K562 (cell line): ENCODE measurements around the gene PAF1. TPM values are rescaled to one million over a fixed set of nuclear protein-coding genes. Genes with fewer than 3 reads are reported as not detected.

Source experiments
- ASH1L ChIP-seq: fragments of 450-650 bp; IDR thresholded peaks from 2 replicates; pipeline ENCODE4 v1.6.1; 2018; ENCODE audit warnings: borderline replicate concordance, mild to moderate bottlenecking, low read depth; ENCODE audit not compliant: partially characterized antibody
- E2F3 ChIP-seq: fragments of 250-450 bp; sonication (Bioruptor Pico); IDR thresholded peaks from 2 replicates; pipeline ENCODE4 v1.4.0; 2020; ENCODE audit warnings: mild to moderate bottlenecking
- EP400 ChIP-seq: fragments of 450-650 bp; IDR thresholded peaks from 2 replicates; pipeline ENCODE4 v1.6.1; 2017; ENCODE audit warnings: antibody characterized with exemption, mild to moderate bottlenecking, moderate library complexity
- FOXK2 ChIP-seq, 2 experiments: fragments of 450-650 bp; IDR thresholded peaks in 1 of 2; conservative IDR thresholded peaks in 1 of 2; 2 replicates each; pipeline ENCODE4 v1.6.1; 2016; ENCODE audit warnings: low read depth in 2 of 2, mild to moderate bottlenecking in 1 of 2
- GABPA ChIP-seq: fragments of 200-800 bp; sonication (Bioruptor generic); conservative IDR thresholded peaks from 2 replicates; pipeline ENCODE4 v1.6.1; 2016; ENCODE audit warnings: low read depth, missing genetic modification characterization, missing compliant biosample characterization
- HMG20A ChIP-seq: fragments of 450-650 bp; formaldehyde crosslinking; conservative IDR thresholded peaks from 2 replicates; pipeline ENCODE4 v1.4.0; 2020; ENCODE audit warnings: mild to moderate bottlenecking, mixed read lengths
- PHB2 ChIP-seq: fragments of 450-650 bp; IDR thresholded peaks from 2 replicates; pipeline ENCODE4 v1.6.1; 2017; ENCODE audit warnings: low read depth
- POLR2G ChIP-seq: fragments of 200-400 bp; formaldehyde crosslinking; IDR thresholded peaks from 2 replicates; pipeline ENCODE4 v1.6.1; 2017; ENCODE audit warnings: low read depth, mild to moderate bottlenecking, antibody characterized with exemption, low read length, moderate library complexity
- PTBP1 ChIP-seq: fragments of 200-400 bp; formaldehyde crosslinking; IDR thresholded peaks from 2 replicates; pipeline ENCODE4 v1.6.1; 2017; ENCODE audit warnings: low read depth, low read length
- SMAD4 ChIP-seq: fragments of 250-450 bp; sonication (Bioruptor Pico); conservative IDR thresholded peaks from 2 replicates; pipeline ENCODE4 v1.8.0; 2021; ENCODE audit warnings: inconsistent platforms, mild to moderate bottlenecking, moderate library complexity
- SP1 ChIP-seq: sonication (generic); formaldehyde crosslinking; IDR thresholded peaks from 2 replicates; pipeline ENCODE4 v1.8.1; 2022; ENCODE audit warnings: mild to moderate bottlenecking, missing genetic modification reagents
- TCF7L2 ChIP-seq: fragments of 150-350 bp; IDR thresholded peaks from 2 replicates; pipeline ENCODE4 v1.6.1; 2016; ENCODE audit warnings: low read depth, mild to moderate bottlenecking, low read length, moderate library complexity
- THRB ChIP-seq: fragments of 450-650 bp; formaldehyde crosslinking; conservative IDR thresholded peaks from 2 replicates; pipeline ENCODE4 v1.4.0; 2022; ENCODE audit warnings: mild to moderate bottlenecking, missing genetic modification characterization
- U2AF1 ChIP-seq: fragments of 200-400 bp; formaldehyde crosslinking; optimal IDR thresholded peaks from 2 replicates; pipeline ENCODE3; 2017; ENCODE audit warnings: mild to moderate bottlenecking, low read depth, low read length, moderate library complexity
- ZNF174 ChIP-seq: fragments of 250-450 bp; sonication (Bioruptor Pico); IDR thresholded peaks from 2 replicates; pipeline ENCODE4 v1.4.0; 2020; ENCODE audit warnings: mild to moderate bottlenecking
- polyA plus RNA-seq, 8 experiments: library from polyadenylated mRNA; depleted of rRNA in 4 of 8; stranded (reverse) in 5 of 8; unstranded in 3 of 8; fragments of >200 nt; fragmentation: Nextera tagmentation in 2 of 8; fragmentation: Illumina TruSeq in 1 of 8; extraction: Ambion mirVana in 2 of 8; extraction: Trizol in 1 of 8; gene quantifications; 2 replicates each; pipeline versions ENCODE4 v1.2.1 to v1.2.3, GENCODE V29; 2011 to 2014; ENCODE audit warnings: inconsistent platforms in 1 of 8, missing spikeins in 1 of 8
- total RNA-seq, 7 experiments: library from RNA; depleted of rRNA in 6 of 7; stranded (reverse); fragments of >200 nt in 6 of 7; fragmentation: Illumina TruSeq in 2 of 7; extraction: Trizol in 2 of 7; gene quantifications; 2 replicates each; pipeline versions ENCODE4 v1.2.1 to v1.2.3, GENCODE V29; 2011 to 2021; ENCODE audit warnings: low replicate concordance in 1 of 7
- TF ChIP-seq, protein P1 (sequence below): fragments of 450-650 bp; IDR thresholded peaks from 2 replicates; pipeline ENCODE4 v1.7.0; 2016; ENCODE audit warnings: borderline replicate concordance
- TF ChIP-seq, protein P2 (sequence below): sonication (generic); formaldehyde crosslinking; IDR thresholded peaks from 2 replicates; pipeline ENCODE4 v1.8.0; 2022; ENCODE audit warnings: mild to moderate bottlenecking, missing genetic modification reagents
- TF ChIP-seq, protein P3 (sequence below), 2 experiments: fragments of 450-650 bp; IDR thresholded peaks; 2 replicates each; pipeline ENCODE4 v1.6.1; 2016
- TF ChIP-seq, protein P4 (sequence below): sonication (generic); formaldehyde crosslinking; IDR thresholded peaks from 2 replicates; pipeline ENCODE4 v1.8.1; 2023; ENCODE audit warnings: mild to moderate bottlenecking, missing genetic modification reagents, moderate library complexity

The PAF1 gene
- total and polyA plus RNA-seq, 9 of the 15 experiments (the other 6 are each of a cell fraction or from before 2014, with no cell fraction given): 1.5 to 45.0 (median 33.8) TPM

DNA sequence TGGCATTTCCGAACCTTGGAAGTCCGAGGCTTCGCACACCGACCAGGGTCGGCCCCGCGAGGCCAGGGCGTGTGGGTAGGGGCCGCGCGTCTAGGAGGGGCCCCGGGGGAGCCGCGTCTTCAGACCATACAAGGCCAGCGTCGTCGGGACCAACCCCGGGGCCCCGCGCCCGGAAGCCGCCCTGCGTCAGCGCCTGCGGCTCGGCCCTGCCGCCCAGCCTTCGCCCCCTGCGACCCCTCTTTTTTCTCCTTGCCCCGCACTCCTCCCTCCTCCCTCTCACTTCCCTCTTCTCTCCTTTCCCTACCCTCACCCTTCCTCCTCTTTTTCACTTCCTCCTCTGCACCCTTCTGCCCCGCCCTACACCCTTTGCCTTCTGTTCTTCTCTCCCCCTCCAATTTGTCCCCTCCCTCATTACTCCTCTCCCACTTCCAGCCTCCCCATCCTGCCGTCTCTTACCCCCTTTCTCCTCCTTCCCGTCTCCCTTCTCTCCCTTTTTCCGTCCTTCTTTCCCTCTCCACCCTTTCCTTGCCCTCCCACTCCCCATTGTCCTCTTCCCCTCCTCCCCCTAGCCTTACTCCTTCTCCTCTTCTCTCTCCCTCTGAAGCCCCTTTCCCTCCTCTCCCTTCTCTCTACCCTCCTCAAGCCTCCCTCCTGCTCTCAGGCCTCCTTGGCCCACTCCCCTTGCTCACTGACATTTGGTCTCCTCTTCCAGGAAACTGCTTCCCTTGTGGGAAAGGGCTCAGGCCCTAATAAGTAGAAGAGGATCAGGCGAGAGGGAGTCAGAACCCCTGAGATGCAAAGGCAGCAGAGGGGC is 19.3 kb upstream of the PAF1 start (continued):
- TF ChIP-seq, protein P1, sequence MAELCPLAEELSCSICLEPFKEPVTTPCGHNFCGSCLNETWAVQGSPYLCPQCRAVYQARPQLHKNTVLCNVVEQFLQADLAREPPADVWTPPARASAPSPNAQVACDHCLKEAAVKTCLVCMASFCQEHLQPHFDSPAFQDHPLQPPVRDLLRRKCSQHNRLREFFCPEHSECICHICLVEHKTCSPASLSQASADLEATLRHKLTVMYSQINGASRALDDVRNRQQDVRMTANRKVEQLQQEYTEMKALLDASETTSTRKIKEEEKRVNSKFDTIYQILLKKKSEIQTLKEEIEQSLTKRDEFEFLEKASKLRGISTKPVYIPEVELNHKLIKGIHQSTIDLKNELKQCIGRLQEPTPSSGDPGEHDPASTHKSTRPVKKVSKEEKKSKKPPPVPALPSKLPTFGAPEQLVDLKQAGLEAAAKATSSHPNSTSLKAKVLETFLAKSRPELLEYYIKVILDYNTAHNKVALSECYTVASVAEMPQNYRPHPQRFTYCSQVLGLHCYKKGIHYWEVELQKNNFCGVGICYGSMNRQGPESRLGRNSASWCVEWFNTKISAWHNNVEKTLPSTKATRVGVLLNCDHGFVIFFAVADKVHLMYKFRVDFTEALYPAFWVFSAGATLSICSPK: peak; percentile 97; the same call in 1 of the 2 replicates
- TF ChIP-seq PHB2 (peak; percentile 70; the same call in 1 of the 2 replicates), EP400 (peak; percentile 2; the same call in 1 of the 2 replicates), HMG20A (no peak), FOXK2 (conservative IDR thresholded peaks at IDR 0.05 in 1 of 2, IDR thresholded peaks at IDR 0.05 in 1 of 2; ENCODE audit: low read depth in 2 of 2) (peak; percentile 28 to 48; a peak in 1 of 4 replicates), TCF7L2 (no peak), SP1 (CRISPR knock-in tag) (no peak), POLR2G (peak; percentile 86), U2AF1 (no peak), E2F3 (no peak), SMAD4 (CRISPR knock-in tag) (peak; percentile 15; the same call in 1 of the 2 replicates), PTBP1 (peak; percentile 35; the same call in 1 of the 2 replicates), GABPA (tag) (peak; percentile 8; the same call in 1 of the 2 replicates), ZNF174 (CRISPR knock-in tag) (no peak), THRB (CRISPR knock-in tag) (peak; percentile 96), ASH1L (peak; percentile 44)
- TF ChIP-seq, protein P2, sequence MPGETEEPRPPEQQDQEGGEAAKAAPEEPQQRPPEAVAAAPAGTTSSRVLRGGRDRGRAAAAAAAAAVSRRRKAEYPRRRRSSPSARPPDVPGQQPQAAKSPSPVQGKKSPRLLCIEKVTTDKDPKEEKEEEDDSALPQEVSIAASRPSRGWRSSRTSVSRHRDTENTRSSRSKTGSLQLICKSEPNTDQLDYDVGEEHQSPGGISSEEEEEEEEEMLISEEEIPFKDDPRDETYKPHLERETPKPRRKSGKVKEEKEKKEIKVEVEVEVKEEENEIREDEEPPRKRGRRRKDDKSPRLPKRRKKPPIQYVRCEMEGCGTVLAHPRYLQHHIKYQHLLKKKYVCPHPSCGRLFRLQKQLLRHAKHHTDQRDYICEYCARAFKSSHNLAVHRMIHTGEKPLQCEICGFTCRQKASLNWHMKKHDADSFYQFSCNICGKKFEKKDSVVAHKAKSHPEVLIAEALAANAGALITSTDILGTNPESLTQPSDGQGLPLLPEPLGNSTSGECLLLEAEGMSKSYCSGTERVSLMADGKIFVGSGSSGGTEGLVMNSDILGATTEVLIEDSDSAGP (CRISPR knock-in tag): no peak
- TF ChIP-seq, protein P3, sequence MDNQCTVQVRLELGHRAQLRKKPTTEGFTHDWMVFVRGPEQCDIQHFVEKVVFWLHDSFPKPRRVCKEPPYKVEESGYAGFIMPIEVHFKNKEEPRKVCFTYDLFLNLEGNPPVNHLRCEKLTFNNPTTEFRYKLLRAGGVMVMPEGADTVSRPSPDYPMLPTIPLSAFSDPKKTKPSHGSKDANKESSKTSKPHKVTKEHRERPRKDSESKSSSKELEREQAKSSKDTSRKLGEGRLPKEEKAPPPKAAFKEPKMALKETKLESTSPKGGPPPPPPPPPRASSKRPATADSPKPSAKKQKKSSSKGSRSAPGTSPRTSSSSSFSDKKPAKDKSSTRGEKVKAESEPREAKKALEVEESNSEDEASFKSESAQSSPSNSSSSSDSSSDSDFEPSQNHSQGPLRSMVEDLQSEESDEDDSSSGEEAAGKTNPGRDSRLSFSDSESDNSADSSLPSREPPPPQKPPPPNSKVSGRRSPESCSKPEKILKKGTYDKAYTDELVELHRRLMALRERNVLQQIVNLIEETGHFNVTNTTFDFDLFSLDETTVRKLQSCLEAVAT (IDR thresholded peaks at IDR 0.05): peak; percentile 91 to 95
- TF ChIP-seq, protein P4, sequence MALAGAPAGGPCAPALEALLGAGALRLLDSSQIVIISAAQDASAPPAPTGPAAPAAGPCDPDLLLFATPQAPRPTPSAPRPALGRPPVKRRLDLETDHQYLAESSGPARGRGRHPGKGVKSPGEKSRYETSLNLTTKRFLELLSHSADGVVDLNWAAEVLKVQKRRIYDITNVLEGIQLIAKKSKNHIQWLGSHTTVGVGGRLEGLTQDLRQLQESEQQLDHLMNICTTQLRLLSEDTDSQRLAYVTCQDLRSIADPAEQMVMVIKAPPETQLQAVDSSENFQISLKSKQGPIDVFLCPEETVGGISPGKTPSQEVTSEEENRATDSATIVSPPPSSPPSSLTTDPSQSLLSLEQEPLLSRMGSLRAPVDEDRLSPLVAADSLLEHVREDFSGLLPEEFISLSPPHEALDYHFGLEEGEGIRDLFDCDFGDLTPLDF: no peak
